ENCODE results near the gene GPC2.
A peak's percentile ranks its signal among the peaks of the same experiment; 100 is the strongest.
"Not testable (repeated sequence)": the region's sequence is repeated elsewhere in the genome, so short reads cannot be mapped to it uniquely, and the experiment has no call there.

GPC2 gene, protein sequence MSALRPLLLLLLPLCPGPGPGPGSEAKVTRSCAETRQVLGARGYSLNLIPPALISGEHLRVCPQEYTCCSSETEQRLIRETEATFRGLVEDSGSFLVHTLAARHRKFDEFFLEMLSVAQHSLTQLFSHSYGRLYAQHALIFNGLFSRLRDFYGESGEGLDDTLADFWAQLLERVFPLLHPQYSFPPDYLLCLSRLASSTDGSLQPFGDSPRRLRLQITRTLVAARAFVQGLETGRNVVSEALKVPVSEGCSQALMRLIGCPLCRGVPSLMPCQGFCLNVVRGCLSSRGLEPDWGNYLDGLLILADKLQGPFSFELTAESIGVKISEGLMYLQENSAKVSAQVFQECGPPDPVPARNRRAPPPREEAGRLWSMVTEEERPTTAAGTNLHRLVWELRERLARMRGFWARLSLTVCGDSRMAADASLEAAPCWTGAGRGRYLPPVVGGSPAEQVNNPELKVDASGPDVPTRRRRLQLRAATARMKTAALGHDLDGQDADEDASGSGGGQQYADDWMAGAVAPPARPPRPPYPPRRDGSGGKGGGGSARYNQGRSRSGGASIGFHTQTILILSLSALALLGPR

DNA sequence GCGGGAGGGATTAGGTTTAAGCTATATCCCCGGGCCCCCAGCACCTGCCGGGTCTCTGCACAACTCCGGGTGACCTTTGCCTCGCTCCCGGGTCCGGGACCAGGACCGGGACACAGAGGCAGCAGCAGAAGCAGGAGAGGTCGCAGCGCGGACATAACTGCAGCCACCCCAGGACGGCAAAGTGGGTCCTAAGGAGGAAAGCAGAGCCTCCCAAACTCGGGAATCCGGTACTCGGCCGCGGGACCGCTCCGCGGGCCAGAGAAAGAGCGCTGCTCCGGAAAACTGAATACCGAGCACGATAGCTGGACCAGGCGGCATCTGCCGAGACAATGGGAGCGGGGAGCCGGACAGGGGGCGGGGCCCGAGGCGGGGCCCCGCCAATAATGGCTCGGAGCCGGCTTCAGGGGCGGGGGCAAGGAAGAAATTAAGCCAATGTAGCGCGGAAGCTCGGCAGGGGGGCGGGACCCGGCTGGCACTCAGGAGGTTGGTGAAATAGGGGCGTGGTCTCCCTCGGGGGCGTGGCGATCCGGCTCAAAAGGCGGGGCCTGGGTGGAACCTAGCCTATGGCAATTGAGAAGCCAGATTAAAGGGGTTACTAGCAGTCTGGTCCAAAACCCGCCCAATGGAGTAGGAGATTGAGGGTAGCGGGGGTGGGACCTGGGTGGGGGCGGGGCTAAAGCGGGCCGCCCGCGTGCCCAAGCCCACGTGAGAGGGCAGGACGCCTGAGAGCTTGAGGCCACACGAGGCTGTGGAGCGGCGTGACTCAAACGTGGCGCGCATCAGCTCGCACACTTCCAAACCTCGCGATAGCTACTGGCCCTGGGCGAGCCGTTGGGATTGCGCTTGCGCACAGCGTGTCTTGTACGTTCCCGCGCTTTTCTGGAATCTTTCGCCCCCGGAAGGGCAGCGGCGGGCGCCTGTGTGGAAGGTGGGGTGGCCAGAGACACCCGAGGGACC is at the start of gene GPC2, which contains the start of gene STAG3:
Gene GPC2 (minus strand): TSS at position 337 of the 957 bp plus-strand sequence. CDS start 182 bp downstream, at position 155.
Gene STAG3 (plus strand): TSS at position 874 of the 957 bp plus-strand sequence. CDS start 2,639 bp downstream, outside the sequence.
- H3K4me3 ChIP-seq (ENCODE audit: low read depth, low read length) = peak within 1 kb of the TSS; percentile 61
- TF ChIP-seq, protein P1, sequence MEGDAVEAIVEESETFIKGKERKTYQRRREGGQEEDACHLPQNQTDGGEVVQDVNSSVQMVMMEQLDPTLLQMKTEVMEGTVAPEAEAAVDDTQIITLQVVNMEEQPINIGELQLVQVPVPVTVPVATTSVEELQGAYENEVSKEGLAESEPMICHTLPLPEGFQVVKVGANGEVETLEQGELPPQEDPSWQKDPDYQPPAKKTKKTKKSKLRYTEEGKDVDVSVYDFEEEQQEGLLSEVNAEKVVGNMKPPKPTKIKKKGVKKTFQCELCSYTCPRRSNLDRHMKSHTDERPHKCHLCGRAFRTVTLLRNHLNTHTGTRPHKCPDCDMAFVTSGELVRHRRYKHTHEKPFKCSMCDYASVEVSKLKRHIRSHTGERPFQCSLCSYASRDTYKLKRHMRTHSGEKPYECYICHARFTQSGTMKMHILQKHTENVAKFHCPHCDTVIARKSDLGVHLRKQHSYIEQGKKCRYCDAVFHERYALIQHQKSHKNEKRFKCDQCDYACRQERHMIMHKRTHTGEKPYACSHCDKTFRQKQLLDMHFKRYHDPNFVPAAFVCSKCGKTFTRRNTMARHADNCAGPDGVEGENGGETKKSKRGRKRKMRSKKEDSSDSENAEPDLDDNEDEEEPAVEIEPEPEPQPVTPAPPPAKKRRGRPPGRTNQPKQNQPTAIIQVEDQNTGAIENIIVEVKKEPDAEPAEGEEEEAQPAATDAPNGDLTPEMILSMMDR (IDR thresholded peaks at IDR 0.05; ENCODE audit: low read depth, low read length) = no peak
- TF ChIP-seq POLR2A (IDR thresholded peaks at IDR 0.05; ENCODE audit: extremely low read depth, insufficient read length) = peak; percentile 72
- TF ChIP-seq, protein P2, sequence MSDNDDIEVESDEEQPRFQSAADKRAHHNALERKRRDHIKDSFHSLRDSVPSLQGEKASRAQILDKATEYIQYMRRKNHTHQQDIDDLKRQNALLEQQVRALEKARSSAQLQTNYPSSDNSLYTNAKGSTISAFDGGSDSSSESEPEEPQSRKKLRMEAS (IDR thresholded peaks at IDR 0.05; ENCODE audit: low read depth, low read length) = peak; percentile 75
- no peak for TF ChIP-seq MYC (IDR thresholded peaks at IDR 0.05; ENCODE audit: low read depth, low read length)
- peak; percentile 95 for DNase-seq (ENCODE audit: low read depth)

DNA sequence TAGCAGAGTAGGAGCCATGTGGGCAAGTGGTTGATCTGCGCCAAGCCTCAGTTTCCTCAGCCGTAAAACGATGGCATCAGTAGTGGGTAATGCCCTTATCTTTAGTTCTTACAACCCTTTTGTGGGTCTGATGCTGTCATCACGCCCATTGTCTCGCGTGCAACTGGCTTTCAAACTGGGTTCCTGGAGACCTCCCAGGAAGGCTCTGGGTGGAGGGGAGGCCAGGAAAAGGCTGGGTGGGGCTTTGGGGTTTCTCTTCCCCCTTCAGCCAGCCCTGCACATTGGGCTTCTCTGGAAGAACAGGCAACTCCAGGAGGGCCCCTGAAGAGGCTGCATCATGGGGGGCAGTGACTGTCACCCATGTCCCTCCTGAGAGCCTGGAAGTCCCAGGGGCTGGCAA is 47.7 kb upstream of the GPC2 start:
- H3K4me3 ChIP-seq (ENCODE audit: low read depth, low read length); DNase-seq (ENCODE audit: low read depth): not testable (repeated sequence)

DNA sequence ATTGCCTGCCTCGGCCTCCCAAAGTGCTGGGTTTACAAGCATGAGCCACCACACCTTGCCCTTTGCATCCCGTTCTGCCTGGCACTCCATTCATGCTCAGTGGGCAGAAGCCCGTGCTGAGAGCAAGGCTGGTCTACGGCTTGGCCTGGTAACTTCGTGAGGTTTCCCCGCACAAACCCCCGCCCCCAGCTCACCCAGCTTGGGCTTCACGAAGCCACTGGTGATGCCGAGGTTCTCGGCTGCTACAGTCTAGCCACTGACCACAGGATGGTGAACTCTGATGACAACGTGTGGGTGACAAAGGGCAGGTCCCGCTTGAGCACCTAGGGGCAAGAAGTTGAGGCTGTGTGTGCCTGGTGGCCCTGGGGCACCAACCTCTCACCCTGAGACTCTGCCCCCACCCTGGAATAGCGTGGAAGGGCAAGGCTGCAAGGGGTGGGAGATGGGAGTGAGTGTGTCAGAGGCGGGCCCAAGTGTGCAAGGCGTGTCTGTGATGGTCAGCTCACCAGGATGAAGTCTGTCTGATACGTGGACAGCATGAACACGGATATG is 46.3 kb upstream of the GPC2 start:
- H3K4me3 ChIP-seq (ENCODE audit: low read depth, low read length) = not testable (repeated sequence)

DNA sequence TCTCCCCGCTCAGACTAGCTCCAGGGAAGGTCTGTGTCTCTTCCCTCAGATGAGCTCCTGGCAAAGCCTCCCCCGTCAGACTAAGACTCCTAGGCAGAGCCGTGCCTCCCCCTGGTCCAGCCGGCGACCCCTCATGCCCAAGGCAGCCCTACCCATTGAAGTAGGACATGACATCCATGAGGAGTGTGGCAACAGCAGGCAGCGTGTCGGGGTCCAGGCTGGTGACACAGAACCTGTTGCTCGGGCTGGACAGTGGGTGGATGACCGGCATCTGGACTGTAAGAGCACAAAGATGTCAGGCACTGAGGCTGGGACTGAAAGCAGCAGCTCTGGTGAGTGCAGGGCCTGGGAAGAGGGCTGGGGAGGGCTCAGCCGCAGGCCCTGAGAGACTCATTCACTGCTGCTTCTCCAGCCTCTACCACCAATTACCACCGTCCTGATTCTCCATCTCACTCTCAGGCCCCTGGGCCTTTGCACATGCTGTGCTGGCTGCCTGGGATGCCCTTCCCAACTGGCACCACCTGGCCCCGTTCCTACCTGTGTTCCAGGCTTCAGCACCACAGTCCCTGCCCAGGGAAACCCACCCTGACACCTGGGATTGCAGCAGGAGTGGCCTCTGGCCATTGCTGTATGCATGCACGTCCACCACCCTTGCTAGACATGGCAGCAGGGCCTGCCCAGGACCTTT is 45.4 kb upstream of the GPC2 start:
- TF ChIP-seq, protein P1 (IDR thresholded peaks at IDR 0.05; ENCODE audit: low read depth, low read length) = no peak
- TF ChIP-seq POLR2A (IDR thresholded peaks at IDR 0.05; ENCODE audit: extremely low read depth, insufficient read length) (no peak), MYC (IDR thresholded peaks at IDR 0.05; ENCODE audit: low read depth, low read length) (no peak)
- TF ChIP-seq, protein P2 (IDR thresholded peaks at IDR 0.05; ENCODE audit: low read depth, low read length) = no peak
- no peak for DNase-seq (ENCODE audit: low read depth)
- no peak overlapping the region for H3K4me3 ChIP-seq (ENCODE audit: low read depth, low read length)

More for the DNA sequence above, 46.3 kb upstream of the GPC2 start:
- DNase-seq (ENCODE audit: low read depth) = not testable (repeated sequence)

DNA sequence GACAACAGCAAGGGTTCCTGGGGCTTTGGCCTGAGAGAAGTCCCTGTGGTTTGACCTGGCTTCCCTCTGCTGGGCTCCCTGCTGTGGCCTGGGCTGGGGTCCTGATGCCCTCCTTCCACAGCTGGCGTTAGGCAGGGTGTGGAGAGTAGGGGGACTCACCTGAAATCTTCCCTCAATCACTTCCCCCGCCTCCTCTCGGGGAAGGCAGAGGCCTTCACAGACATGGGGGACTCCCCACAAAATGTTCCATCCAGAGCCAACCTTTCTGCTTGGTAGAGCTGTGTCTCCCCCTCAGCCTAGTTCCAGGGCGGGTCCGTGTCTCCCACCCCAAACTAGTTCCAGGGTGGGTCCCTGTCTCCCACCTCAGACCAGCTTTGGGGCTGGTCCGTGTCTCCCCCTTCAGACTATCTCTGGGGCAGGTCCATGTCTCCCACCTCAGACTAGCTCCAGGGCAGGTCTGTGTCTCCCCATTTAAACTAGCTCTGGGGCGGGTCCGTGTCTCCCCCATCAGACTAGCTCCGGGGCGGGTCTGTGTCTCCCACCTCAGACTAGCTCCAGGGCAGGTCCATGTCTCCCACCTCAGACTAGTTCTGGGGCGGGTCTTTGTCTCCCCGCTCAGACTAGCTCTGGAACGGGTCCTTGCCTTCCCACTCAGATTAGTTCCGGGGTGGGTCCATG is 44.7 kb upstream of the GPC2 start:
- TF ChIP-seq MYC (IDR thresholded peaks at IDR 0.05; ENCODE audit: low read depth, low read length) (no peak), POLR2A (IDR thresholded peaks at IDR 0.05; ENCODE audit: extremely low read depth, insufficient read length) (no peak)
- TF ChIP-seq, protein P1 (IDR thresholded peaks at IDR 0.05; ENCODE audit: low read depth, low read length) = no peak
- TF ChIP-seq, protein P2 (IDR thresholded peaks at IDR 0.05; ENCODE audit: low read depth, low read length) = no peak
- no peak overlapping the region for H3K4me3 ChIP-seq (ENCODE audit: low read depth, low read length)

DNA sequence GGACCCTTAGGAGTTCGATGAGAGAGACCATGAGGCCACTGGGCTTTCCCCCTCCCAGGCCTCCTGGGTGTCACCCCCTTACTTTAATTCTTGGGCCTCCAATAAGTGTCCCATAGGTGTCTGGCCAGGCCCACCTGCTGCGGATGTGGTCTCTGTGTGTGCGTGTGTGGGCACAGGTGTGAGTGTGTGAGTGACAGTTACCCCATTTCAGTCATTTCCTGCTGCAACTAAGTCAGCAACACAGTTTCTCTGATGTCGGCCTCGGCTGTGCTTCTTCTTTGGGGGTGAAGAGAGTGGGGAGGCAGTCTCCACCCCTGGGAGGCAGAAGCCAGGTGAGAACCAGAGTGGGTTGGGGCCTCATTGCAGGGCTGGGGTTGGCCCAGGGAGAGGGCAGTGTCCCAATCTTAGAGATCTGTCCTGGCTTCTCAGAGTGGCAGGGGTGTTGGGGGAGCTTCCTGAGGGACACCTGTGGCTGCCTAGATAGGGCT is 44.1 kb upstream of the GPC2 start:
- no peak overlapping the region for H3K4me3 ChIP-seq (ENCODE audit: low read depth, low read length)
- TF ChIP-seq, protein P1 (IDR thresholded peaks at IDR 0.05; ENCODE audit: low read depth, low read length) = no peak
- TF ChIP-seq, protein P2 (IDR thresholded peaks at IDR 0.05; ENCODE audit: low read depth, low read length) = no peak
- TF ChIP-seq MYC (IDR thresholded peaks at IDR 0.05; ENCODE audit: low read depth, low read length) = no peak
- no peak for TF ChIP-seq POLR2A (IDR thresholded peaks at IDR 0.05; ENCODE audit: extremely low read depth, insufficient read length)
- no peak for DNase-seq (ENCODE audit: low read depth)

More for the DNA sequence above, 44.7 kb upstream of the GPC2 start:
- DNase-seq (ENCODE audit: low read depth) = no peak
